Cardiac fibroblast (primary cell): ENCODE measurements around the gene LIPC.
A peak's percentile ranks its signal among the peaks of the same experiment; 100 is the strongest.

Experiments used
- DNase-seq, 2 donors: peaks; one replicate each; pipeline versions ENCODE4 v3.0.0 to v3.0.0-alpha.2; 2010; ENCODE audit warnings: low read depth in 2 of 2
- H3K4me3 ChIP-seq, 2 donors: replicated peaks in 1 of 2; 1 replicate in 1 of 2; 2 replicates in 1 of 2; pipeline ENCODE4 v1.5.1; 2011; ENCODE audit warnings: low read depth in 2 of 2, low read length in 2 of 2, mild to moderate bottlenecking in 2 of 2, moderate library complexity in 1 of 2
- TF ChIP-seq, protein P1 (sequence below): IDR thresholded peaks from one replicate; pipeline ENCODE4 v1.5.1; 2011; ENCODE audit warnings: low read depth, mild to moderate bottlenecking, low read length, inconsistent platforms

The LIPC gene

DNA sequence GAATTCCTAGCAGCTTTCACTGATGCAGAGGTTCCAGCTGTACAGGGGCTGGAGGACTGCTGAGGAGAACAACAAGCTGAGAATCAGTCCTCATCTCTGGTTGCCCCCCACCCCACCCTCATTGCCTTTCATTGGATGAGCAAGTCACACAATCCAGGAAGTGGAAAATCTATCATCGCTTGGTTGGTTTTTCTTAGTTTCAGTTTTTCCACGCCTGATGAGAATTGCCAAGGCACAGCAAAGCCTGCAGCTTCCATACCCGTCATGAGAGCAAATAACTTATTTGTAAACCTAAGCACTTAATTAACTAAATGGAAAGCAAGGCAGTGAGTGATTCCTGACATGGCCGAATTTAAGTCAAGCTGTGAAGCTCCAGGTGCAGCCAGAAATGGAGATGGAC, 21.4 kb upstream of the LIPC start:
- DNase-seq, result no peak
- peak overlapping the region in 1 of 2 donors; percentile 9 for H3K4me3 ChIP-seq
- TF ChIP-seq, protein P1, sequence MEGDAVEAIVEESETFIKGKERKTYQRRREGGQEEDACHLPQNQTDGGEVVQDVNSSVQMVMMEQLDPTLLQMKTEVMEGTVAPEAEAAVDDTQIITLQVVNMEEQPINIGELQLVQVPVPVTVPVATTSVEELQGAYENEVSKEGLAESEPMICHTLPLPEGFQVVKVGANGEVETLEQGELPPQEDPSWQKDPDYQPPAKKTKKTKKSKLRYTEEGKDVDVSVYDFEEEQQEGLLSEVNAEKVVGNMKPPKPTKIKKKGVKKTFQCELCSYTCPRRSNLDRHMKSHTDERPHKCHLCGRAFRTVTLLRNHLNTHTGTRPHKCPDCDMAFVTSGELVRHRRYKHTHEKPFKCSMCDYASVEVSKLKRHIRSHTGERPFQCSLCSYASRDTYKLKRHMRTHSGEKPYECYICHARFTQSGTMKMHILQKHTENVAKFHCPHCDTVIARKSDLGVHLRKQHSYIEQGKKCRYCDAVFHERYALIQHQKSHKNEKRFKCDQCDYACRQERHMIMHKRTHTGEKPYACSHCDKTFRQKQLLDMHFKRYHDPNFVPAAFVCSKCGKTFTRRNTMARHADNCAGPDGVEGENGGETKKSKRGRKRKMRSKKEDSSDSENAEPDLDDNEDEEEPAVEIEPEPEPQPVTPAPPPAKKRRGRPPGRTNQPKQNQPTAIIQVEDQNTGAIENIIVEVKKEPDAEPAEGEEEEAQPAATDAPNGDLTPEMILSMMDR, result no peak

DNA sequence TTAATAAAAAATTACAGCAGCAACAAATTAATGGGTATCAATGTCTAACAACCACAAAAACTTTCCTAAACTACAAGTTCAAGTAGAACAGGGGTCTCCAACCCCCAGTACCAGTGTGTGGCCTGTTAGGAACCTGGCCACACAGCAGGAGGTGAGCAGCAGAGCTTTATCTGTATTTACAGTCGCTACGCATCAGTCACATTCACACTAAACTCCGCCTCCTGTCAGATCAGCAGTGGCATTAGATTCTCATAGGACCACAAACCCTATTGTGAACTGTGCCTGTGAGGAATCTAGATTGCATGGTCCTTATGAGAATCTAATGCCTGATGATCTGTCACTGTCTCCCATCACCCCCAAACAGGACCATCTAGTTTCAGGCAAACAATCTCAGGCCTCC, 18.5 kb upstream of the LIPC start:
- TF ChIP-seq, protein P1, result no peak
- H3K4me3 ChIP-seq, result no peak overlapping the region
- DNase-seq, result no peak

DNA sequence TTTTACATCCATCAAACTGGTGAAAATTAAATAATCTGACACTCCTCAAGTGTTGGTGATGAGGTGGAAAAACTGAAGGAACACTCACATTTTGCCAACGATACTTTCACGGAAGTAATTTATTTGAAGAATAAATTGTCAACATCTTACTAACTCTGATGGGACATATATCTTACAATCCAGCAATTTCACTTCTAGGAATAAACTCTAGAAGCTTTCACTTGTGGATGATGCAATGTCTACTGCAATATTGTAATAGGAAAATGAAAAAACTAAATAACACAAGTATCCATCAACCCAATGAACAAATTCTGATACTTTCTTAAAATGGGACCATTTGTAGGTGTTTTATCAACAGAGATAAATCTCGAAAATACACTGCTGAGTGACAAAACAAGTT, 16.2 kb upstream of the LIPC start:
- TF ChIP-seq, protein P1, result no peak
- H3K4me3 ChIP-seq, result no peak overlapping the region
- no peak for DNase-seq

DNA sequence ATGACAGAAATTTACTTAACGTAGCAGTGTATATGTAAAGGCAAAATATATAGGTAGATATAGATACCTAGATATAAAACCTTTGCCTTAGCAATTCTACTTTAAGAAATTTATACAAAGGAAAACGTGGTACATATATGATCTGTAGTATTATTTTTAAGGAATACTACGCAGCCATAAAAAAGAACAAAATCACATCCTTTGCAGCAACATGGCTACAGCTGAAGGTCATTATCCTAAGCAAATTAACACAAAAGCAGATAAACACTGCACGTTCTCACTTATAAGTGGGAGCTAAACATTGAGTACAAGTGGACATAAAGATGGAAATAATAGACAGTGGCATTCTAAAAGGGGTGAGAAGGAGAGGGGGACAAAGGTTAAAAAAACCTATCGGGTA, 14.8 kb upstream of the LIPC start:
- H3K4me3 ChIP-seq, result no peak overlapping the region
- no peak for DNase-seq
- TF ChIP-seq, protein P1, result no peak

DNA sequence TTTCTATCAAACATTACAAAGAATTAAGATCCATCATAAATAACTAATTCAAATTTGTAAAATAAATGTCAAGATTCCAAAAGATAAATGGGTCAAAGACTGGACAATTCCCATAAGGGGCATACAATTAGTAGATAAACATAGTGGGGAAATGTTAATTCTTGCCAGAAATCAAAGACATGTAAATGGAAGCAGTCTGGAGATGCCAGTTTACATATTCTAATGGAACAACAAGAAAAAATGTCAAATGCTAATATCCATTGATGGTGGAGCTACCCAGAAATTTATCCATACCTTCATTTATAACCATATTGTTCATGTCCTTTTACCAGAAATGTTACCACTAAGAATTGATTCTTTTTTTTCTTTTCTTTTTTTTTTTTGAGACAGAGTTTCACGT, 13.7 kb upstream of the LIPC start:
- no peak overlapping the region for H3K4me3 ChIP-seq
- DNase-seq, result no peak
- TF ChIP-seq, protein P1, result no peak

DNA sequence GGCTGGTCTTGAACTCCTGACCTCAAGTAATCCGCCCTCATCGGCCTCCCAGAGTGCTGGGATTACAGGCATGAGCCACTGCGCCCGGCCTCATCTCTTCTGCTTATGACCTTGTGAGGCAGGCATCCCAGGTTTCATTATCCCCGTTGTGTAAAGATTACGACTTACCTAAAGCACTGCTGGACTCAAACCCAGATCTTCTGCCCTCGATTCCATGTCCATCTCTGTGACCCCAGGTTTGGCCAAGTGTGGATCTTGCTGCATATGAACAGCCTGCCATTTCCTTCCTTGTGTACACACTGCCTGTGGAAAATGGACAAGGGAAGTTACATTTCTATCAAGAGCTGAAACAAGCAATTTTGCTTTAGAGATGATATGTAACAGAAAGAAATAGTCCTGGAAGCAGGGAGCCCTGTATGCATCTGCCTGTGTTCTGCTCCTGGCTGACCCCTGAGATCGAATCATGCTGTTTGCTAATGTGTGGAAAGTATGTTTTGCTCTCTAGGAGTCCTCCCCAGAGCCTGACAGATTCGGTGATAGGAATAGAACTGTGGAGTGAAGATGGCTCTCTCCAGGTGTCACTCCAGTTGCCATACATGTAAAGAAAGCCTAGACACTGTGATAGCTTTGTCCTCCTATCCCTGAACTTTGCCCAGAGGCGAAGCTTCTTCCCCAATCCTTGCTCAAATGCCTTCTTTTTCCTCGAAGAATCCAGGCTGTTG, 11.8 kb upstream of the LIPC start:
- H3K4me3 ChIP-seq, result no peak overlapping the region
- TF ChIP-seq, protein P1, result no peak
- DNase-seq, result no peak

DNA sequence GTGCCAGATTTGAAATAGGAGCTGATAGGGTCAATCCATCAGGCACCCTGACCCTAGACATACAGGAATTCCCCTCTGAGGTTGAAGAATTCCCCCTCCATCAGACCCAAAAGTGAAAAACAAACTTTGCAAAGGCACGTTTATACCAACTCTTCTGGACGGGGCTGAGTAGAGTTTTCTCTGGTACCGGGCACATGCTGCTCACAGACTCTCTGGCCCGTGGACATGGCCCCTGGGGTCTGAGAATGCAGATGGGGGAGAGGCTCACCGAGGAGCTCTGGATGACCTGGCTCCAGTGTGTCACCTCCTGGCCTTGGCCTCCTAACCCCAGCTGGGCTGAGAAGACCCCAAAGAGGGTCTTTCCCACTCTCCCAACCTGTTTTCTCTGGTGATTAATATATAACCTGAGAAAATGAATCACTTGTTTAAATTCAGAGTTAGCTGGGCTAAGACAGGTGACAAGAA, 11.2 kb upstream of the LIPC start:
- H3K4me3 ChIP-seq, result no peak overlapping the region
- no peak for DNase-seq
- TF ChIP-seq, protein P1, result no peak
